ENCODE measurements around the gene GAA.
"Not testable (repeated sequence)": the region's sequence is repeated elsewhere in the genome, so short reads cannot be mapped to it uniquely, and the experiment has no call there.

The GAA gene

DNA sequence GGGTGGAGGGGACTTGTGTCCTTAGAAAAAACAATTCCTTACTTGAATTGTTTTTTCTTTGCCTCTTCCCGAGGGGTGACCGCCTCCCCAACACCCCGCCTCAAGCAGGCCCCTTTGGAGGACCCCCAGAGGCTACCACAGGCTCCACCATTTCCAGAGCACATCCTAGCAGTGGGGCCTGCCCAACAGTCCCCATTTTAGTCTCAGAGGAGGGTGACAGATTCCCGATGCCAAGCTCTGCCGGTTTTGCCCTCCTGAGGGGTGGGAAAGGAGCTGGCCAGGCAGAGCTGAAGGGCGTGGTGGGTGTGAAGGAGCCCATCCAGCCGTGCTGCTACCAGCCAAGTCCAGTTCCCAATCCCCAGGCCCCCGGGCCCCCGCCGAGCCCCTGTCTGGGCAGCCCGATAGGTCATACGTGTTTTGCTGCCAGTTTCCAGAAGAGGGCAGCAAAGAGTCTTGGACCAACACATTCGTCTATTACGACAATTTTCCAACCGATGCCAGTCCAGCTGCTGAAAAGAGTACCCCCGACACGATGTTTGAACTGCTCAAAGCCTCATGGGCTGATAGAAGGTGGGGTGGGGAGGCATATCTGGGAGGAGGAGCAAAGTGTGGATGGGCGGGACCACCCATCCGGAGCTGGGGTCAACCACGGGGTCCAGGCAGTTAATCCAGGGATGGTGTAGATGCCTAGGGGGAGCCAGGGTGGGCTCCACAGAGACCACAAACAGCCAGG is 18.8 kb upstream of the GAA start:
- no peak for DNase-seq (ENCODE audit: low read depth)
- H3K4me3 ChIP-seq (ENCODE audit: low read depth, low read length): no peak overlapping the region

DNA sequence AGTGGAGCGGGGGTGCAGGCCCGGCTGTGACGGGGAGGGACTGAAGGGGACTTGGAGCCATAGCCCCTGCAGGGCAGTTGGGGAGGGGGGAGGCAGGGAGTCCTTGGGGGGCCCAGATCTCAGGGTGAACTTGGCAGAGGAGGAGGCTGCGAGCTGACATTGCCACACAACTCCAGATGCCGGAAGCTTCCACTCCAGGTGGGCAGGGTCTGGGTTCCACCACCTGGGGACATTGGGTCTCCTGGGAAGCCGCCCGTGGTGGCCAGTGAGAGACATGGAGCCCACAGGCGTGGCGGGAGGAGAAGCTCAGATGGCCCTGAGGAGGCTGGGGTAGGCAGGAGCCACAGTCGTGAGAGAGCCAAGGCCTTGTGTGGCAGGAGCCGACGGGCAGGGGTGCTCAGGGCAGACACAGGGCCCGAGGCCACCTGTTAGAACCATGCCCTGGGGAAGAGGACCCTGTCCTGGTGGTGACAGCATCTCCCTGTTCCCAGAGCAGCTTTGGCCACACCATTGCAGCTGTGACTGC is 18.2 kb upstream of the GAA start:
- no peak overlapping the region for H3K4me3 ChIP-seq (ENCODE audit: low read depth, low read length)
- DNase-seq (ENCODE audit: low read depth): no peak

DNA sequence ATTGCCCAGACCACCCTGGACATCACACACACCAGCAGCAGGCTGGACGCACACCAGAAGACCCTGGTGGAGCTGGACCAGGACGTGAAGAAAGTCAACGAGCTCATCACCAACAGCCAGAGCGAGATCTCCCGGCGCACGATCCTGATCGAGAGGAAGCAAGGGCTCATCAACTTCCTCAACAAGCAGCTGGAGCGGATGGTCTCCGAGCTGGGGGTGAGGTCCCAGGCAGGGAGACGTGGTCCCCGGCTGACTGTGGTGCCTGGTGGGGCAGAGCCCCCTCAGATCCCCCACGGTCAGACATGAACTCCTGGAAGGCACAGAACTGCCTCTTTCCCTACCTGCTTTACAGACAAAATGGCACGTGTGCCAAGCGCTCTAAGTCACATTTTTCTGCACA is 16.6 kb upstream of the GAA start:
- H3K4me3 ChIP-seq (ENCODE audit: low read depth, low read length): no peak overlapping the region
- DNase-seq (ENCODE audit: low read depth): no peak

DNA sequence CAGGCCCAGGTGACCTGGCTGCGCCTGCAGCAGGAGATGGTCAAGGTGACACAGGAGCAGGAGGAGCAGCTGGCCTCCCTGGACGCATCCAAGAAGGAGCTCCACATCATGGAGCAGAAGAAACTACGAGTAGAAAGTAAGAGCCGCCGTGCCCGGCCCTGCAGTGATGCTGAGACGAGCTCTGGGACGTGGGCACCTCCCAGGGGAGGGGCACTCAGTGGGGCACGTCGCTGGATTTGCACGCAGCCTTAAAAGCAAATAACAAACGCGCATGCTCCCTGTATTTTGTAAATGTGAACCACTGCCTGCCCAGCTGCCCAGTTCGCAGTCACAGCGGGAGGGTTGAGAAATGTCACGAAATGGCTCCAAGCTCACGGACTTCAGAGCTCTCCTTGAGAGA is 15.3 kb upstream of the GAA start:
- DNase-seq (ENCODE audit: low read depth): no peak
- H3K4me3 ChIP-seq (ENCODE audit: low read depth, low read length): no peak overlapping the region

DNA sequence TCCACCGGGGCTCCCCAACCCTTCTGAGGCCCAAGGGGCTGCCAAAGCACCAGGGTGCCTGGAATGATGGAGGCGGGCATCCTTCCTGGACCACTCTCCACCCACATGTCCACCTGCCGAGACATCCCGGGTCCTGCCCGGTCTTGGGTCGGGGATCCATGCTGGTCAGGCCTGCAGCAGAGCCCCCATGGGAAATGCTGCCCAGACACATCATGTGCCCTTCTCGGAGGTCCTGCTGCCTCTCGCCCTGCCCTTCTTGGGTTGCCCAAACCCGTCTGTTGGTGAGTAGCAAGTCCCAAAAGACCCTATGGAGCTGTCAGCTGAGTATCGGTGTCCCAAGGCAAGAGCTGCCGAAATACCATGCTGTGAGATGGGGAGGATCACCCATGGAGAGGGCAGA is 14.8 kb upstream of the GAA start:
- no peak overlapping the region for H3K4me3 ChIP-seq (ENCODE audit: low read depth, low read length)
- DNase-seq (ENCODE audit: low read depth): no peak

DNA sequence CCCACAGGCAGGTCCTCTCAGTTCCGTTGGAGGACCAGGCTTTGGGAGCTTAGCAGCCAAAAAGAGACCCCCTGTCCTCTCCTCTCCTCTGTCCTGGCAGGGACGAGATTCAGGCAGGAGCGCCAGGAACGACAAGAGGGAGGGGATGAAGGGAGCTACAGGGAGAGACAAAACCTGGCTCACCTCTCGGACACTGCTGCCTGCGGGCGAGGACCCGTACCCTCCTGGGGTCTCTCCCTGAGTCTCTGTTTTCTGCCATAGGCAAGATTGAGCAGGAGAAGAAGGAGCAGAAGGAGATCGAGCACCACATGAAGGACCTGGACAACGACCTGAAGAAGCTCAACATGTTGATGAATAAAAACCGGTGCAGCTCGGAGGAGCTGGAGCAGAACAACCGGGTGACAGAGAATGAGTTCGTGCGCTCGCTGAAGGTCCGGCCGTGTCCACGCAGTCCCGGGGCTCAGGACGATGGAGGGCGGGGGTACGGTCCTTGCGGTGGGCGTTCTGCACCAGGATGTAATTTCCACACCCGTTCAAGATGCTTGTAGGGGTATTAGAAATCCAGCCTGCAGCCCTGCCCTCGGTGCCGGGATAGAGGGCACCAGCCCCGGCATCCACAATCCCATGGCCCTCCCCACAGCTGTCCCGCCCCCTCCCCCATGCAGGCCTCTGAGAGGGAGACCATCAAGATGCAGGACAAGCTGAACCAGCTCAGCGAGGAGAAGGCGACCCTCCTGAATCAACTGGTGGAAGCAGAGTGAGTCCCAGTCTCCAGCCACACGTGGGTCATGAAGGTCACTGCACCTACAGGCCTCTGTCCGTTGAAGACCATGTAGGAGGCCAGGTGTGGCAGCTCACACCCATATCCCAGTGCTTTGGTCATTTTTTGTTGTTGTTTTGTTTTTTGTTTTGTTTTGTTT is 13.8 kb upstream of the GAA start:
- DNase-seq (ENCODE audit: low read depth): no peak
- H3K4me3 ChIP-seq (ENCODE audit: low read depth, low read length): no peak overlapping the region

DNA sequence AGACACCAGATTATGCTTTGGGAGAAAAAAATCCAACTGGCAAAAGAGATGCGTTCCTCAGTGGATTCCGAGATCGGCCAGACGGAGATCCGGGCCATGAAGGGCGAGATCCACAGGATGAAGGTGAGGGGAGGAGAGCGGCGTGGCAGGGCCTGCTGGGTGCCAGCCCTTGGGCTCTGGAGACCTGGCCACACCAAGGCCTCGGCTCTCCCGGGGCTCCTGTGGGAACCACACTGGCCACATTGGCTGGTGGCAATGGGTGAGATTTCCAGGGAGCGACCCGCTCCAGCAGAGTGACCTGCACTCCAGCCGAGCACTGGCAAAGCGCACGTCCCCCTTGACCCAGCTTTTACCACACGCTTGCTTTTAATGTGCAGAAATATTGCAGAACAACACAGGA is 11.6 kb upstream of the GAA start:
- DNase-seq (ENCODE audit: low read depth): no peak
- H3K4me3 ChIP-seq (ENCODE audit: low read depth, low read length): no peak overlapping the region

DNA sequence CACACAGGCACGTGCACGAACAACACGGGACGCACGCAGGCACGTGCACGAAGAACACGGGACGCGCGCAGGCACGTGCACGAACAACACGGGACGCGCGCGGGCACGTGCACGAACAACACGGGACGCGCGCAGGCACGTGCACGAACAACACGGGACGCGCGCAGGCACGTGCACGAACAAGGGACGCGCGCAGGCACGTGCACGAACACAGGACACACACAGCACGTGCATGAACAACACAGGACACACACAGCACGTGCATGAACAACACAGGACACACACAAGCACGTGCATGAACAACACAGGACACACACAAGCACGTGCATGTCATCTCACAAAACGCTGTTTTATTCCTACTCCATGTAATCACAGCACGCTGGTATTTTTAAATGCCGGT is 11.2 kb upstream of the GAA start:
- not testable (repeated sequence) for DNase-seq (ENCODE audit: low read depth); H3K4me3 ChIP-seq (ENCODE audit: low read depth, low read length)

DNA sequence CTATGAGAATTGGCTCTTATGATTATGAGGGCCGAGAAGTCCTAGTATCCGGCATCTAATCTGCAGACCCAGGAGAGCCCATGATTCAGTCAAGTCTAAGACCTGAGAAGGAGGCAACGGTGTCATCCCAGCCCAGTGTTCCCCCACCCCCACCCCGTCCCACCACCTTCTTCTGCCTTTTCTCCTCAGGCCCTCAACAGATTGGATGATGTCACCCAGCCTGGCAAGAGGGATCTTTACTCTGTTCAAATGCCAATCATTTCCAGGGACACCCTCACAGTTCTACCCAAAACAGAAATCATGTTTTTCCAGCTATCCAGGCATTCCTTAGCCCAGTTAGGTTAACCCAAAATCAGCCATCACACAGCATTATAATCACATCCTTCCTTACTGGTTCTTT is 10.0 kb upstream of the GAA start:
- no peak overlapping the region for H3K4me3 ChIP-seq (ENCODE audit: low read depth, low read length)
- DNase-seq (ENCODE audit: low read depth): no peak

DNA sequence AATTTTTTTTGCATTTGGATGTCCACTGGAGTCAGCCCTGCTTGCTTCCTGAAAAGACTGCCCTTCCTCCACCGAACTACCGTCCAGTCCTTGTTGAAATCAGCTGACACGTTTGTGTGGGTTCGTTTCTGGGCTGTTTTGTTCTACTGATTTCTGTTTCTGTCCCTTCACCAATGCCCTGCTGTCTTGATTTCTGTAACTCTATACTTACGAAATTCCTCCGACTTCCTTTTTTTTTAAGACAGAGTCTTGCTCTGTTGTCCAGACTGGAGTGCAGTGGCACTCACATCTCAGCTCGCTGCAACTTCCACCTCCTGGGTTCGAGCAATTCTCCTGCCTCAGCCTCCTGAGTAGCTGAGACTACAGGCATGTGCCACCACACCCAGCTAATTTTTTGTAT is 8.4 kb upstream of the GAA start:
- no peak overlapping the region for H3K4me3 ChIP-seq (ENCODE audit: low read depth, low read length)
- DNase-seq (ENCODE audit: low read depth): no peak

DNA sequence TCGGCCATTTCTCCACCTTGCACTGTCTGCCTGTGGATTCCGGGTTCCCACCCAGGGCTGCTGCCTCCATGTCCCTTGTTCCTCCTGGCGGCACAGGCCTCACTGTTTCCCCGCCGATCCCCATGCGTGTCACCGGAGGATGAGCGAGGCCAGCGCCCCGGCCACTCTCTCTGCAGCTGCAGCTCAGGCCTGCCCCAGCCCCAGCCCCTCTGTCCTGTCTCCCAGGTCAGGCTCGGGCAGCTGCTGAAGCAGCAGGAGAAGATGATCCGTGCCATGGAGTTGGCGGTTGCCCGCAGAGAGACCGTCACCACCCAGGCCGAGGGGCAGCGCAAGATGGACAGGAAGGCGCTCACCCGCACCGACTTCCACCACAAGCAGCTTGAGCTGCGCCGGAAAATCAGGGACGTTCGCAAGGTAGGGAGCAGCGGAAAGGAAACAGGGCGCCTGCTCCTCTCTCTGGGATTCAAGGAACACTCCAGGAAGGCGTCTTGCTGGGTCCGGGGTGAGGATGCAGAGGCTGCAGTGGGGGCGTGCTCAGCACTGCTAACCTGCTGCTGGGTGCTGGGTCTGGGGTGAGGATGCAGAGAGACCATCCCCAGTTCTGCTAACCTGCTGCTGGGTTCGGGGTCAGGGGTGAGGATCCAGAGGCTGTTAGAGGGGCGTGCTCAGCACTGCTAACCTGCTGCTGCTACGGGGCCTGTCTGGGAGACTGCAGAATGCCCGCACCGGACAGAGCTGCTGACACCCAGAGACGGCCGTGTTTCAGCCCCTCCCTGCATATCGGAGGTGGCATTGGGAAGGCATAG is 6.1 kb upstream of the GAA start:
- no peak for DNase-seq (ENCODE audit: low read depth)
- H3K4me3 ChIP-seq (ENCODE audit: low read depth, low read length): no peak overlapping the region

DNA sequence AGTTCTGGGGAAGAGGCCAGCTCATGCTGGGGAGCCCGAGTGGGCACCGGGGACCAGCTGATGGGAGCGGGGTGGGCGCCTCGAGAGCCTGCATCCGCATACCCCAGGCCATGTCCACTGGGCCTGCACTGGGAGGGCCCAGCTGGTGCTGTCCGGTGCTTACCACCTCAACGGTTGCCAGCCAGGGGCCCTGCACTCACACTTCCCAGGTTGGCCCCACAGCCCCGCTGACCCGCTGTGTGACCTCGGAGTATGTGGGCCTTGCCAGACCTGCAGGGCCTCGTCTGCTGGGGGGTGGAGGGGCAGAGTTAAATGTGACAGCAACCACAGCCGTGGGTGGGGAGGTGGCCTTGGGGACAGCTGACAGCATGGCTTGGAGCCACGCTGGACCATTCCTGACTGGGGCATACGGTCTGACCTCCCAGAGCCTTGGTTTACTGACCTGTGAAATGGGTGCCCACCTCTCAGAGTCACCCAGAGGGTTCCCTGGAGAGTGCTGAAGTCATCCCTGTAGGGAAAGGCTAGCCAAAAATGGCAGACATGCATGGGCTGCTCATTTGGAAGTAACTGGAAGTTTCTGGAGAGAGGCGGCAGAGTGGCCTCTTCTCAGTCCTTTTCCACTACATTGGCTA is 5.4 kb upstream of the GAA start:
- H3K4me3 ChIP-seq (ENCODE audit: low read depth, low read length): no peak overlapping the region
- no peak for DNase-seq (ENCODE audit: low read depth)

DNA sequence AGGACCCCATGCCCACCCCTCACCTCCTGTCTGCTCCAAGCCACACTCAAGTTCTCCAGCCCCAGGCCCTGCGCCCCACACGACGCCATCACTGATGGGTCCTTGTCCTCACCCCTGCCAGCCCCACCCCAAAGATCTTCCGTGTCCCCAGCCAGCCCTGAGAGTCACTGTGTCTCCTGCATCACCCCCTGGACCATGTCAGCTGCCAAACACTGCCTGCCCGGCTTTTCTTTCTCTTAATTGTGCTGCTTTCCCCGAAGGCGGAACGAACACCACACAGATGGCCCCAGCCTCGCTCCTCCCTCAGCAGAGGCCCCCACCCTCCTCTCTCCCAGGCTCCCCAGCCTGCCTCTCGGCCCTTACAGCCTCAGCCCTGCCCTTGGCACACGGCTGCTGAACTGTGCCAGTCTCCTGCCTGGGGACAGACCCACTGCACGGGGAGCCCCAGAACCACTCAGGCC is 4.8 kb upstream of the GAA start:
- DNase-seq (ENCODE audit: low read depth): no peak
- H3K4me3 ChIP-seq (ENCODE audit: low read depth, low read length): no peak overlapping the region

DNA sequence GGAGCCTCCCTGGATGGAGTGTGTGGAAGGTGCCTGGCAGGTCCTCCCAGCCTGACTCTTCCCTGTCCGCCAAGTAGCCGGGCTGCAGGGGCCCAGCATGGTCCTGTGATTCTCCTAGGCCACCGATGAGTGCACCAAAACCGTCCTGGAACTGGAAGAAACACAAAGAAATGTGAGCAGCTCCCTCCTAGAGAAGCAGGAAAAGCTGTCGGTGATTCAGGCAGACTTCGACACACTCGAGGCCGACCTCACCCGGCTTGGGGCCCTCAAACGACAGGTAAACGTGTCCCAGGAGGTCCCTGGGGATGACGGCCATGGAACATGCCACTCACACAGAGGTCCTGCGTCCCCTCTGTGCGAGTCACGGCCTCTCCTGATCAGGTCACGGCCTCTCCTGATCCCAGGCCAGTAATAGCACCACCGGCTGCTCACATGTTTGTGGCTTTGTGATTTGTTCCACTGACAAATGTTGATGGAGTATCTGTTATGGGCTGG is 4.2 kb upstream of the GAA start:
- no peak for DNase-seq (ENCODE audit: low read depth)
- no peak overlapping the region for H3K4me3 ChIP-seq (ENCODE audit: low read depth, low read length)

DNA sequence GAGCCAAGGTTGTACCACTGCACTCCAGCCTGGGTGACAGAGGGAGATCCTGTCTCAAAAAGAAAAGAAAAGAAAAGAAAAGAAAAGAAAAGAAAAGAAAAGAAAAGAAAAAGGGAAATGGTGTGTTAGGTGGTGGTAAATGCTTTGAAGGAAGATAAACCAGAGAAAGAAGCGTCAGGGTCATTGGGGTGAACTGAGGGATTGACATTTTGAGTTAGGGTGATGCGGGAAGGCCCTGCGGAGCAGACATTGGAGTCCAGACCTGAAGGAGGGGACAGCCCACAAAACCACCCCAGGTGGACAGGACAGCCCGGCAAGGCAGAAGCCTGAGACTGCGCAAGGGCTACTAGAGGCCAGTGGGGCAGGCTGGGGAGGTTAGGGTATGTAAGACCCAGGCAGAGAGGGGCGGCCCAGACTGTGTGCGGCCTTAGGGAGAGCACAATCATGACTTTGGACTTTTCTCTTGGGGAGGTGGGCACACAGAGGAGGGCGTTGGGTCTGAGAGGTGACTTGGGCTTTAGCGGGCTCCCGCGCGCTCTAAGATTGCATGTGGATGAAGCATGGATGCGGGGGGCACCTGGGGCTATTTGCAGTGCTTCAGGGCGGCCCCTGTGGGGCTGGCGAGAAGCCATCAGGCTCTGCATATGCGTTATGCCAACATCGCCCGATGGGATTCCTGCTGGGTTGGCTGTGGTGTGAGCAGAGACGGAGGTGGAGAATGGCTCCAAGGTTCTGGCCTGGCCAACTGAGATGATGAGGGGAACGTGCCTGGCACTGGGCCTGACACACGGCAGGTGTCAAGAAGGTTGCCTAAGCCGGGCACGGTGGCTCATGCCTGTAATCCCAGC is 3.3 kb upstream of the GAA start:
- H3K4me3 ChIP-seq (ENCODE audit: low read depth, low read length): no peak overlapping the region
- DNase-seq (ENCODE audit: low read depth): no peak

DNA sequence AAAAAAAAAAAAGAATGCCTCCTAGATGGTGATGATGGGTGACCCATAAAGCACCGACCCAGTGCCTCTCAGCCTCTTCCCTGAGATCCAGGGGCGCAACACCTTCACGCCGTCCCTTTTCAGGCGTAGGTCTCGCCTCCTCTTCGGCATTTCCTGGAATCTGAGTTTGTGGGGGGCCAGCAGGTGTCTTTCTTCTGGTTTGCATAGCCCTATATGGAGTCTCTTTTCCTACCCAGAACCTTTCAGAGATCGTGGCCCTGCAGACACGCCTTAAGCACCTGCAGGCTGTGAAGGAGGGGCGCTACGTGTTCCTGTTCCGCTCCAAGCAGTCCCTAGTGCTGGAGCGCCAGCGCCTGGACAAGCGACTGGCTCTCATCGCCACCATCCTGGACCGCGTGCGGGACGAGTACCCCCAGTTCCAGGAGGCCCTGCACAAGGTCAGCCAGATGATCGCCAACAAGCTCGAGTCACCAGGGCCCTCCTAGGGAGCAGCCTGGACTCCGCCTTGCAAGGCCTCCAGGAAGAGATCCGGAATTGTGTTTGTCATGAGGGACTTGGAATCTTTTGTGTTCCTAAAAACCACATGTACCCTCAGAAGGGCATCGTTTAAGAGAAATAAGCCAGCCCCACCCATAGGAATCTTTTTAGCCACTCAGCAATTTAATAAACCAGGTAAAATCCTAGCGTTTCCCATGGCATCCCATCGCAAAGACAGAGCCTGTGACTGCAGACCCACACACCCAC is 1.9 kb upstream of the GAA start:
- no peak overlapping the region for H3K4me3 ChIP-seq (ENCODE audit: low read depth, low read length)

DNA sequence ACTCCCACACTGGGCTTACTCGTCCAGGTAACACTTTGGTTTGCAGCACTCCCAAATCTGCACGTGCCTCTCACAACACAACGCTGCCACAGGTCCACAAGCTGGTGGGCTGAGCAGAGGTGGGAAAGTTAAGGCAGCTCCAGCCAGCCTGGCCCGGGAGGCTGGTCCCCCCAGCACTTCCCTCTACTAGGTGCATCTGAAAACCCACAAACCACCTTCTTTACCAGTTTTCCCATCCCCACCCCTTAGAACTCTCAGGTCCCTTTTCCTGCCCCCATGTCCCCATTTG is 1.4 kb upstream of the GAA start:
- no peak for DNase-seq (ENCODE audit: low read depth)
- no peak overlapping the region for H3K4me3 ChIP-seq (ENCODE audit: low read depth, low read length)

More for the DNA sequence above, 1.9 kb upstream of the GAA start:
- DNase-seq (ENCODE audit: low read depth): no peak

Measured in skeletal muscle cell (primary cell).